Activated naive CD4-positive, alpha-beta T cell treated with anti-CD3 and anti-CD28 coated beads, Interleukin-2, amount 50 U/mL, for 16 hours (primary cell): ENCODE results near the gene OSR1.

Experiments
- DNase-seq: peaks from one replicate; pipeline ENCODE4 v3.0.0-alpha.2; 2020

Gene OSR1

GRCh38 chr2:19357402-19358241, 801 bp downstream of the OSR1 start:
- no peak for DNase-seq

GRCh38 chr2:19356545-19357401, 1.6 kb downstream of the OSR1 start:
- no peak for DNase-seq

- no peak for DNase-seq
Measured at GRCh38 chr2:19355931-19356544, 2.4 kb downstream of the OSR1 start.

- no peak for DNase-seq
Measured at GRCh38 chr2:19355416-19355821, 3.0 kb downstream of the OSR1 start.

GRCh38 chr2:19355014-19355405, 3.4 kb downstream of the OSR1 start:
- DNase-seq, result no peak

- no peak for DNase-seq
Measured at GRCh38 chr2:19353721-19354050, 4.7 kb downstream of the OSR1 start.

GRCh38 chr2:19352946-19353720, 5.3 kb downstream of the OSR1 start:
- DNase-seq, result no peak

GRCh38 chr2:19351899-19352697, 6.3 kb downstream of the OSR1 start:
- no peak for DNase-seq

- no peak for DNase-seq
Measured at GRCh38 chr2:19351499-19351898, 6.9 kb downstream of the OSR1 start.

- no peak for DNase-seq
Measured at GRCh38 chr2:19350678-19351401, 7.6 kb downstream of the OSR1 start.

GRCh38 chr2:19349911-19350677, 8.3 kb downstream of the OSR1 start:
- DNase-seq, result peak; percentile 52

GRCh38 chr2:19348692-19349091, 9.7 kb downstream of the OSR1 start:
- DNase-seq, result no peak

GRCh38 chr2:19347619-19348562, 10.5 kb downstream of the OSR1 start:
- DNase-seq, result peak; percentile 90

- no peak for DNase-seq
Measured at GRCh38 chr2:19346983-19347618, 11.3 kb downstream of the OSR1 start.

- DNase-seq, result no peak
Measured at GRCh38 chr2:19337742-19338141, 20.7 kb downstream of the OSR1 start.

GRCh38 chr2:19337202-19337601, 21.2 kb downstream of the OSR1 start:
- DNase-seq, result no peak

- no peak for DNase-seq
Measured at GRCh38 chr2:19336781-19337180, 21.6 kb downstream of the OSR1 start.

GRCh38 chr2:19332503-19332902, 25.9 kb downstream of the OSR1 start:
- DNase-seq, result no peak

GRCh38 chr2:19331450-19331849, 27.0 kb downstream of the OSR1 start:
- no peak for DNase-seq
